NCI-H748 treated with DMSO at 0.1 percent for 48 hours (cell line): ENCODE results near the gene ZNF680.
"Not testable (repeated sequence)": the region's sequence is repeated elsewhere in the genome, so short reads cannot be mapped to it uniquely, and the experiment has no call there.

Experiments used
- DNase-seq: peaks from one replicate; lab custom pipeline; 2025; lab: John Stamatoyannopoulos, UW

Gene ZNF680

GRCh38 chr7:64555046-64555445 is 7.8 kb downstream of the ZNF680 start:
- no peak for DNase-seq

DNA sequence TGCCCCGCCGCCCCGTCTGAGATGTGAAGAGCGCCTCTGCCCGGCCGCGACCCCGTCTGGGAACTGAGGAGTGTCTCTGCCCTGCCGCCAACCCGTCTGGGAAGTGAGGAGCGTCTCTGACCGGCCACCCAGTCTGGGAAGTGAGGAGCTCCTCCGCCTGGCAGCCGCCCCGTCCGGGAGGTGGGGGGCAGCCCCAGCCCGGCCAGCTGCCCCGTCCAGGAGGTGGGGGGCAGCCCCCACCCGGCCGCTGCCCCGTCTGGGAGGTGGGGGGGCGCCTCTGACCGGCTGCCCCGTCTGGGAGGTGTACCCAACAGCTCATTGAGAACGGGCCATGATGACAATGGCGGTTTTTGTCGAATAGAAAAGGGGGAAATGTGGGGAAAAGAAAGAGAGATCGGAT is 8.7 kb downstream of the ZNF680 start:
- not testable (repeated sequence) for DNase-seq

- DNase-seq = no peak
Observed at GRCh38 chr7:64551375-64552142, 11.3 kb downstream of the ZNF680 start.

- DNase-seq = no peak
Observed at GRCh38 chr7:64544010-64544409, 18.9 kb downstream of the ZNF680 start.

DNA sequence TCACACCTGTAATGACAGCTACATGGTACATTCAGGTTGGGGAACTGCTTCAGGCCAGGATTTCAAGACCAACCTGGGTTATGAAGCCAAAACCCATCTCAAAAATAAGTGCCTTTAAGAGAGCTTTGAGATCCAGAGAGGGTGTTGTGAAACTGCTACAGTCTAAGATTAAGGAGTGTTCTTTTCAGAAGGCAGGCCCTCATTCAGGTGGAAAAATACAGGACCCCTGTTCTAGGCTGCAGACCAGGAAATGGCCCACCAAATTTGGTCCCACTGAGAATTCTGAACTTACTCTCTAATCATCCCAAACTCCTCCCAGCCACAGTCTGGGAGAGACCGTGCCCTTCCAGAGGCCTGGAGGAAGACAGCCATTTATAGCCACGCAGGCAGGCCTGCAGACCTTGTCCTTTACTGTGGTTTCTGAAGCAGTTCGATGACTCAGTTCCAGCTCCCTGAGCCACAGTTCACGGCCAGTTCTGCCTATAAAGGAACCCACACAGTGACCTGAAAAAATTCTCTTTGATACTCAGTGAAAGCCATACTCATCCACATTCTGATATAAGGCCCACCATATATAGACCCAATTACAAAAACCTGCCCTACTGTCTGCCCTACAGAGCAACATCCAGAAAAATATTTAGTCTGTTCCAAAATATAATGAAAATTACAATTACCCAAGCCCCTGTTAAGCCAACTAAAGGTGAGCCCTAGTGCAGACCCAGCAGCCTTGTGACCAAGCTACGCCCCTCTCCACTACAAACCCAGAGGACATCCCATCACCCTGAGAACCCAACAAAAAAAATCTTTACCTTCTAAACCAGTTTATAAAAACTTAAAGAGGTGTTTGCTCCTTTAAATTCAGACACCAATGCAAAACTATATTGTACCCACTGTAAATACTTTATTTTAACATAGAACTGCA is 21.2 kb downstream of the ZNF680 start:
- DNase-seq = no peak

DNA sequence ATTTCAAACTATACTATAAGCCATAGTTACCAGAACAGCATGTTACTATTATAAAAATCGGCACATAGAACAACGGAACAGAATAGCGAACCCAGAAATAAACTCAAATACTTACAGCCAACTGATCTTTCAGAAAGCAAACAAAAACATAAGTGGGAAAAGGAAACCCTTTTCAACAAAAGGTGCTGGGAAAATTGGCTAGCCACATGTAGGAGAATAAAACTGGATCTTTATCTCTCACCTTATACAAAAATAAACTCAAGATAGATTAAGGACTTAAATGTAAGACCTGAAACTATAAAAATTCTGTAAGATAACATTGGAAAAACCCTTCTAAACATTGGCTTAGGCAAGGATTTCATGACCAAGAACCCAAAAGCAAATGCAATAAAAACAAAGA is 29.1 kb downstream of the ZNF680 start:
- no peak for DNase-seq

DNA sequence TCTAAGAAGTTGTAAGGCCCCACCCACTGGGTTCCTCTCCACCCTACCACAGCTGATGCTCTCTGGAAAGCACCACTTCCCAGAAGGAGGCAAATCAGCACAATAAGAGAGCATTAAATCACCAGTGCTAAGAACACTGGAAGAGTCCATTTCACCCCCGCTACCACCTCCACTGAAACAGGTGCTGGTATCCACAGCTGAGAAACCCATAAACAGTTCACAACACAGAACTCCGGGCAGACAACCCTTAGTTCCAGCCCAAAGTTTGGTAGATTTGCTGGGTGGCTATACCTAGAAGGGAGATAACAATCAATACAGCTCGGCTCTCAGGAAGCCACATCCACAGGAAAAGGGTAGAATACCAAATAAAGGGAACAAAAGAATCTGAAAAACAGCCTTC is 34.1 kb downstream of the ZNF680 start:
- no peak for DNase-seq

DNA sequence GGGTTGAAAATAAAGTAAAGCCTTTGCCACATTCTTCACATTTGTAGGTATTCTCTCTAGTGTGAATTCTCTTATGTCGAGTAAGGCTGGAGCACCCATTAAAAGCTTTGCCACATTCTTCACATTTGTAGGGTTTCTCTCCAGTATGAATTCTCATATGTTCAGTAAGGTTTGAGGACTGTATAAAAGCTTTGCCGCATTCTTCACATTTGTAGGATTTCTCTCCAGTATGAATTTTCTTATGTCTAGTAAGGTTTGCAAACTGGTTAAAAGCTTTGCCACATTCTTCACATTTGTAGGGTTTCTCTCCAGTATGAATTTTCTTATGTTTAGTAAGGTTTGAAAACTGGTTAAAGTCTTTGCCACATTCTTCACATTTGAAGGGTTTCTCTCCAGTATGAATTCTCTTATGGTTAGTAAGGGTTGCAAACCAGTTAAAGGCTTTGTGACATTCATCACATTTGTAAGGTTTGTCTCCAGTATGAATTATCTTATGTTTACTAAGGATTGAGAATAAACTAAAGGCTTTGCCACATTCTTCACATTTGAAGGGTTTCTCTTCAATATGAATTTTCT is 41.4 kb downstream of the ZNF680 start:
- no peak for DNase-seq

GRCh38 chr7:64516451-64516850 is 46.4 kb downstream of the ZNF680 start:
- DNase-seq = no peak

- DNase-seq = no peak
Observed at GRCh38 chr7:64515781-64516180, 47.1 kb downstream of the ZNF680 start.

- DNase-seq = no peak
Observed at GRCh38 chr7:64515330-64515729, 47.5 kb downstream of the ZNF680 start.

GRCh38 chr7:64509583-64509982 is 53.3 kb downstream of the ZNF680 start:
- no peak for DNase-seq

GRCh38 chr7:64504581-64505120 is 58.2 kb downstream of the ZNF680 start:
- no peak for DNase-seq

DNA sequence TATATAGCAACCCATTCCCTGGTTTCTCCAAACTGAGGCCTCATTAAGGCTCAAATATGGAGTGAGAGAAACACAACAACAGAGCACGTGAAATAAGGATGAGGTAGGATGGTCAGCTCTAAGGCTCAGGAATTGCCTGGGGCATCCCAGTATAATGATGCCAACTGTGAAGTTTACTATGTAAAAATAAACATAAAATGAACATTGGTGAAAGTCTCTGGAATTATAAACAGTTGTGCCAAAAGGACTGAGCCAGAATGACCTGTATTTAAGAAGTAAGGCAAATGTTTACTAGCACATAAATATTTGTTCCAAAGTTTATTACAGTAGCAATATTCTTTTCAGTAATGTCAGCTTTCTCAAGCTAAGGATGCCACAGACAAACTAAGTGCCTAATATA is 64.6 kb downstream of the ZNF680 start:
- DNase-seq = no peak

DNA sequence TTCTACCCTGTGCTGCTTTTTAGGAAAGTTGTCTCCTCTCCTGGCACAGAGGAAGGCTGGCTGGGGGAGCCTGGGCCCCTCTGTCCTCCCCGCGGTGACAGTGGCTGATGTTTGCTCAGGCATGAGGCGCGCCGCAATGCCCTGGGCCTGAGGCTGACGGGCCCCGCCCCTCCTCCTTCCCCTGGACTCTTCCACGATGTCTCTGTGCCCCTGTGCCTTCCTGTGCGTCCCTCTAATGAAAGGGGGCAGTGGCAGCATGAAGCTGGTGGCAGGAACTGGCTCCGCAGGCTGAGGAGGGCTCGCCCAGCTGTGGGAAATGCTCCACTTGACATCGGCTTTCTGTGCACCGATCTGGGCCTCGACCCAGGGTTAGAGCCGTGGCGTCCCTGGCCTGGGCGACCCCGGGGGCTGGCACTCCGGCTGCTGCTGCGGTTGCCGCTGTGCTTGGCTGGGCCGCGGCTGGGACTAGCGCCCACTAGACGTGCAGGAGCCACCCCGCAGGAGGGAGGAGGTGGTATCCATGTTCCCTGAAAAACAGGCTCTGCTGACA is 67.9 kb downstream of the ZNF680 start:
- DNase-seq = no peak

GRCh38 chr7:64485623-64486022 is 77.2 kb downstream of the ZNF680 start:
- DNase-seq = no peak
